ENCODE results near the gene NOTO. TPM values are rescaled to one million over a fixed set of nuclear protein-coding genes. Genes with fewer than 3 reads are reported as not detected.

NOTO gene
- polyA plus RNA-seq, 2 of the 4 experiments (the other 2 are of a cell fraction), result 0.03 TPM; not detected in 1

GRCh38 chr2:73174941-73175662, 27.3 kb upstream of the NOTO start:
- ChIA-PET CTCF (interaction anchor here (0.6 to 11.5 kb wide), 15 partner anchors 11 to 409 kb away, joined by 3 to 251 read pairs (median 5); partner anchors contain the start of gene SMYD5), POLR2A (interaction anchor here (1.6 kb wide), 1 partner anchor 37 kb away, joined by 4 read pairs; no protein-coding TSS in a partner anchor)
- H3K4me3 ChIP-seq, result no peak overlapping the region
- no peak for ATAC-seq
- H3K4me1 ChIP-seq, result peaks cover 11% of the 10 kb centered on the region
- no peak for FAIRE-seq
- no peak overlapping the region for H3K4me2 ChIP-seq
- H3K27ac ChIP-seq, result no peak overlapping the region
- DNase-seq (ENCODE audit: low read depth in 1 of 2, low spot score in 1 of 2), result no peak
- no peaks in the 10 kb centered on the region for H3K9me3 ChIP-seq
- 85% methylated on average over 25 of the region's 25 CpGs for WGBS (ENCODE audit: missing lambda C conversion rate)
- TF ChIP-seq HMGXB4 (CRISPR knock-in tag; IDR thresholded peaks at IDR 0.05; ENCODE audit: borderline replicate concordance) (no peak), MAX (IDR thresholded peaks at IDR 0.05) (no peak), KDM1A (IDR thresholded peaks at IDR 0.05; ENCODE audit: low read depth) (no peak), CTCF (IDR thresholded peaks at IDR 0.05) (no peak), HDAC2 (IDR thresholded peaks at IDR 0.05) (no peak), JUN (IDR thresholded peaks at IDR 0.05) (no peak), KDM5A (IDR thresholded peaks at IDR 0.05) (no peak), SREBF2 (IDR thresholded peaks at IDR 0.05) (no peak), GATA3 (IDR thresholded peaks at IDR 0.05; ENCODE audit: borderline replicate concordance) (no peak), ELK1 (IDR thresholded peaks at IDR 0.05; ENCODE audit: low read depth, low read length) (no peak), HEYL (CRISPR knock-in tag; IDR thresholded peaks at IDR 0.05) (no peak), BCL3 (IDR thresholded peaks at IDR 0.05) (no peak), MYC (IDR thresholded peaks at IDR 0.05; ENCODE audit: borderline replicate concordance, low read length) (no peak), EHF (CRISPR knock-in tag; IDR thresholded peaks at IDR 0.05) (no peak), ZFP36 (IDR thresholded peaks at IDR 0.05; ENCODE audit: borderline replicate concordance, partially characterized antibody) (no peak), ZC3H11A (IDR thresholded peaks at IDR 0.05) (no peak), ATOH8 (CRISPR knock-in tag; IDR thresholded peaks at IDR 0.05; ENCODE audit: low read depth) (no peak), USF2 (IDR thresholded peaks at IDR 0.05) (no peak)

Data from A549 (cell line).